ENCODE data around the gene AMPD2.

DNA sequence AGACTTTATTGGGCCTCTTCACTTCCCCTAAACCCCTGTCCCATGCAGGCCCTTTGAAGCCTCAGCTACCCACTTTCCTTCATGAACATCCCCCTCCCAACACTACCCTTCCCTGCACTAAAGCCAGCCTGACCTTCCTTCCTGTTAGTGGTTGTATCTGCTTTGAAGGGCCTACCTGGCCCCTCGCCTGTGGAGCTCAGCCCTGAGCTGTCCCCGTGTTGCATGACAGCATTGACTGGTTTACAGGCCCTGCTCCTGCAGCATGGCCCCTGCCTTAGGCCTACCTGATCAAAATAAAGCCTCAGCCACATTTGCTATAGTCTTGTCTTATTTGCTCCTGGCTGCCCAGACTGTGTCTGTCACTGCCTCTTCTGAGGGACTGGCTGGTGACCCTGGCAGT, 41.8 kb downstream of the AMPD2 start:
- no peak for TF ChIP-seq JUND (IDR thresholded peaks at IDR 0.05)
- TF ChIP-seq, protein P1, sequence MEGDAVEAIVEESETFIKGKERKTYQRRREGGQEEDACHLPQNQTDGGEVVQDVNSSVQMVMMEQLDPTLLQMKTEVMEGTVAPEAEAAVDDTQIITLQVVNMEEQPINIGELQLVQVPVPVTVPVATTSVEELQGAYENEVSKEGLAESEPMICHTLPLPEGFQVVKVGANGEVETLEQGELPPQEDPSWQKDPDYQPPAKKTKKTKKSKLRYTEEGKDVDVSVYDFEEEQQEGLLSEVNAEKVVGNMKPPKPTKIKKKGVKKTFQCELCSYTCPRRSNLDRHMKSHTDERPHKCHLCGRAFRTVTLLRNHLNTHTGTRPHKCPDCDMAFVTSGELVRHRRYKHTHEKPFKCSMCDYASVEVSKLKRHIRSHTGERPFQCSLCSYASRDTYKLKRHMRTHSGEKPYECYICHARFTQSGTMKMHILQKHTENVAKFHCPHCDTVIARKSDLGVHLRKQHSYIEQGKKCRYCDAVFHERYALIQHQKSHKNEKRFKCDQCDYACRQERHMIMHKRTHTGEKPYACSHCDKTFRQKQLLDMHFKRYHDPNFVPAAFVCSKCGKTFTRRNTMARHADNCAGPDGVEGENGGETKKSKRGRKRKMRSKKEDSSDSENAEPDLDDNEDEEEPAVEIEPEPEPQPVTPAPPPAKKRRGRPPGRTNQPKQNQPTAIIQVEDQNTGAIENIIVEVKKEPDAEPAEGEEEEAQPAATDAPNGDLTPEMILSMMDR (IDR thresholded peaks at IDR 0.05; ENCODE audit: low read depth, low read length, missing input control) = no peak
- TF ChIP-seq, protein P2, sequence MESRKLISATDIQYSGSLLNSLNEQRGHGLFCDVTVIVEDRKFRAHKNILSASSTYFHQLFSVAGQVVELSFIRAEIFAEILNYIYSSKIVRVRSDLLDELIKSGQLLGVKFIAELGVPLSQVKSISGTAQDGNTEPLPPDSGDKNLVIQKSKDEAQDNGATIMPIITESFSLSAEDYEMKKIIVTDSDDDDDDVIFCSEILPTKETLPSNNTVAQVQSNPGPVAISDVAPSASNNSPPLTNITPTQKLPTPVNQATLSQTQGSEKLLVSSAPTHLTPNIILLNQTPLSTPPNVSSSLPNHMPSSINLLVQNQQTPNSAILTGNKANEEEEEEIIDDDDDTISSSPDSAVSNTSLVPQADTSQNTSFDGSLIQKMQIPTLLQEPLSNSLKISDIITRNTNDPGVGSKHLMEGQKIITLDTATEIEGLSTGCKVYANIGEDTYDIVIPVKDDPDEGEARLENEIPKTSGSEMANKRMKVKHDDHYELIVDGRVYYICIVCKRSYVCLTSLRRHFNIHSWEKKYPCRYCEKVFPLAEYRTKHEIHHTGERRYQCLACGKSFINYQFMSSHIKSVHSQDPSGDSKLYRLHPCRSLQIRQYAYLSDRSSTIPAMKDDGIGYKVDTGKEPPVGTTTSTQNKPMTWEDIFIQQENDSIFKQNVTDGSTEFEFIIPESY (IDR thresholded peaks at IDR 0.05) = no peak
- no peak for TF ChIP-seq RAD21 (IDR thresholded peaks at IDR 0.05)
- TF ChIP-seq YY1 (IDR thresholded peaks at IDR 0.05) = no peak
- TF ChIP-seq, protein P3, sequence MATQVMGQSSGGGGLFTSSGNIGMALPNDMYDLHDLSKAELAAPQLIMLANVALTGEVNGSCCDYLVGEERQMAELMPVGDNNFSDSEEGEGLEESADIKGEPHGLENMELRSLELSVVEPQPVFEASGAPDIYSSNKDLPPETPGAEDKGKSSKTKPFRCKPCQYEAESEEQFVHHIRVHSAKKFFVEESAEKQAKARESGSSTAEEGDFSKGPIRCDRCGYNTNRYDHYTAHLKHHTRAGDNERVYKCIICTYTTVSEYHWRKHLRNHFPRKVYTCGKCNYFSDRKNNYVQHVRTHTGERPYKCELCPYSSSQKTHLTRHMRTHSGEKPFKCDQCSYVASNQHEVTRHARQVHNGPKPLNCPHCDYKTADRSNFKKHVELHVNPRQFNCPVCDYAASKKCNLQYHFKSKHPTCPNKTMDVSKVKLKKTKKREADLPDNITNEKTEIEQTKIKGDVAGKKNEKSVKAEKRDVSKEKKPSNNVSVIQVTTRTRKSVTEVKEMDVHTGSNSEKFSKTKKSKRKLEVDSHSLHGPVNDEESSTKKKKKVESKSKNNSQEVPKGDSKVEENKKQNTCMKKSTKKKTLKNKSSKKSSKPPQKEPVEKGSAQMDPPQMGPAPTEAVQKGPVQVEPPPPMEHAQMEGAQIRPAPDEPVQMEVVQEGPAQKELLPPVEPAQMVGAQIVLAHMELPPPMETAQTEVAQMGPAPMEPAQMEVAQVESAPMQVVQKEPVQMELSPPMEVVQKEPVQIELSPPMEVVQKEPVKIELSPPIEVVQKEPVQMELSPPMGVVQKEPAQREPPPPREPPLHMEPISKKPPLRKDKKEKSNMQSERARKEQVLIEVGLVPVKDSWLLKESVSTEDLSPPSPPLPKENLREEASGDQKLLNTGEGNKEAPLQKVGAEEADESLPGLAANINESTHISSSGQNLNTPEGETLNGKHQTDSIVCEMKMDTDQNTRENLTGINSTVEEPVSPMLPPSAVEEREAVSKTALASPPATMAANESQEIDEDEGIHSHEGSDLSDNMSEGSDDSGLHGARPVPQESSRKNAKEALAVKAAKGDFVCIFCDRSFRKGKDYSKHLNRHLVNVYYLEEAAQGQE (IDR thresholded peaks at IDR 0.05) = no peak
- no peak for TF ChIP-seq TAF1 (conservative IDR thresholded peaks at IDR 0.05)
- TF ChIP-seq EGR1 (IDR thresholded peaks at IDR 0.05; ENCODE audit: low read depth in 2 of 2) = no peak

Measured in liver (tissue), 3 donors.